Heart left ventricle (tissue), 16 donors: ENCODE results near the gene FOXN3. TPM values are rescaled to one million over a fixed set of nuclear protein-coding genes. Genes with fewer than 3 reads are reported as not detected.

ENCODE experiments used
- ATAC-seq, 4 donors: fragments of 200-7000 bp; cut with Tn5 transposase; one replicate each; pipeline ENCODE4 v1.9.1; 2020 to 2022; ENCODE audit warnings: moderate library complexity in 4 of 4, mild to moderate bottlenecking in 3 of 4, moderate number of reproducible peaks in 1 of 4
- DNase-seq, 5 donors: peaks; one replicate each; pipeline ENCODE4 v3.0.0-alpha.2; 2020
- H3K27ac ChIP-seq, 12 donors: fragments of 200-600 bp; sonication (generic) in 4 of 12; one replicate each; pipeline versions ENCODE4 v1.5.0 to v1.8.0; 2016 to 2022; ENCODE audit warnings: mild to moderate bottlenecking in 2 of 12
- H3K27me3 ChIP-seq, 9 donors: fragments of 200-600 bp; sonication (generic) in 2 of 9; one replicate each; pipeline versions ENCODE4 v1.5.1 to v1.8.0; 2016 to 2022; ENCODE audit warnings: mild to moderate bottlenecking in 3 of 9
- H3K36me3 ChIP-seq, 9 donors: fragments of 200-600 bp; sonication (generic) in 2 of 9; one replicate each; pipeline versions ENCODE4 v1.5.0 to v1.8.0; 2018 to 2022; ENCODE audit warnings: mild to moderate bottlenecking in 2 of 9
- H3K4me1 ChIP-seq, 12 donors: fragments of 200-600 bp; sonication (generic) in 4 of 12; one replicate each; pipeline versions ENCODE4 v1.5.0 to v1.8.0; 2016 to 2022; ENCODE audit warnings: mild to moderate bottlenecking in 3 of 12
- H3K4me3 ChIP-seq, 12 donors: fragments of 200-600 bp; sonication (generic) in 4 of 12; one replicate each; pipeline versions ENCODE4 v1.5.0 to v1.8.0; 2017 to 2022; ENCODE audit warnings: mild to moderate bottlenecking in 9 of 12, moderate library complexity in 4 of 12
- H3K9me3 ChIP-seq, 12 donors: fragments of 200-600 bp; sonication (generic) in 4 of 12; one replicate each; pipeline versions ENCODE4 v1.5.0 to v1.8.0; 2016 to 2022; ENCODE audit warnings: mild to moderate bottlenecking in 1 of 12
- POLR2A ChIP-seq, 2 donors: fragments of 450-650 bp; IDR thresholded peaks; one replicate each; pipeline ENCODE4 v1.6.1; 2017; ENCODE audit warnings: antibody characterized with exemption in 2 of 2, mild to moderate bottlenecking in 2 of 2, moderate library complexity in 2 of 2
- WGBS, 4 donors: extraction: QIAGEN DNeasy Blood & Tissue Kit in 2 of 4; methylation state at CpG; one replicate each; pipeline versions ENCODE4 v1.1.5 to v1.1.7; 2013 to 2018; 5-methylcytosine and 5-hydroxymethylcytosine counted together
- intact Hi-C, 10 donors: fragments of 100-400 bp; cut with DNase I; formaldehyde crosslinking; loops; one replicate each; pipeline versions ENCODE4 v1.11.1 to v1.14.2; 2022
- polyA plus RNA-seq, 2 donors: library from polyadenylated mRNA; stranded (reverse); fragments of 200-250 nt; gene quantifications; one replicate each; pipeline ENCODE4 v1.2.3, GENCODE V29; 2013
- total RNA-seq, 9 donors: library from RNA; depleted of rRNA in 2 of 9; stranded (reverse); fragments of >200 nt in 2 of 9; fragmentation: NEBNext Ultra II Directional in 3 of 9; extraction: Animal tissue kit (Norgen Biotek cat#: 25700) in 3 of 9; gene quantifications; one replicate each; pipeline versions ENCODE4 v1.1.0 to v1.2.4, GENCODE V29; 2016 to 2023
- TF ChIP-seq, protein P1 (sequence below), 12 donors: fragments of 200-600 bp; sonication (generic) in 4 of 12; IDR thresholded peaks; one replicate each; pipeline versions ENCODE4 v1.5.0 to v1.8.0; 2018 to 2022; ENCODE audit warnings: antibody characterized with exemption in 12 of 12, mild to moderate bottlenecking in 5 of 12
- donor health status: ischemic (EF 13 %, LVEDD 7.1; RV severe dilation, severe dysfunction).
- donor health status: healthy with polysubstance abuse.
- donor health status: DM: no; HTN: yes; CAD: no.
- donor health status: DM: no; HTN: no; CAD: no.
- donor health status: ischemic (EF 25% LVEDD 6.9; RV normal size, moderate dysfunction).
- donor health status: ischemic (EF 25% LVEDD 5.7; RV mildly dilated, moderate dysfunction).
- donor health status: healthy.
- donor health status: DM: yes; HTN: yes; CAD: no.
- donor health status: ischemic (EF 35%, LVEDD 5.7; RV mildly dilated, moderate dysfunction).
- donor health status: nonischemic (EF 11% LVEDD 7.7; RV severe dilation, severe dysfunction).
- donor health status: DM: yes; HTN: yes; CAD: no.
- donor health status: PGD.
- donor health status: ischemic (EF 29% LVEDD 5.4; RV normal size, mild dysfunction).
- donor health status: nonischemic (EF 23%, LVEDD 6.1; RV moderate dilation, normal function).

The FOXN3 gene
- total and polyA plus RNA-seq, 11 donors = 24.4 to 161 (median 111) TPM

GRCh38 chr14:89428546-89429198 lies 11.6 kb upstream of the FOXN3 start:
- Histone ChIP-seq H3K4me1 (peaks cover 8 to 45% (median 36%) of the 10 kb centered on the region in 12 donors), H3K9me3 (peaks cover 0 to 2% (median 0%) of the 10 kb centered on the region in 12 donors), H3K27me3 (no peaks in the 10 kb centered on the region), H3K36me3 (no peaks in the 10 kb centered on the region), H3K27ac (peak overlapping the region; percentile 28 to 93 (median 64)), H3K4me3 (peak overlapping the region in 3 of 12 donors; percentile 8 to 50 (median 25))
- intact Hi-C loops = loop anchor here in 4 of 10 donors (10.0 kb wide), 4 partner anchors 336 to 486 kb away; no protein-coding TSS in a partner anchor
- WGBS, 4 donors = 64 to 84% (median 76%) methylated on average over 7 to 17 of the region's 17 CpGs
- DNase-seq (peak in 1 of 5 donors; percentile 47), ATAC-seq (peak in 2 of 4 donors; percentile 15 to 40)
- no peak for TF ChIP-seq POLR2A (IDR thresholded peaks at IDR 0.05)
- TF ChIP-seq, protein P1, sequence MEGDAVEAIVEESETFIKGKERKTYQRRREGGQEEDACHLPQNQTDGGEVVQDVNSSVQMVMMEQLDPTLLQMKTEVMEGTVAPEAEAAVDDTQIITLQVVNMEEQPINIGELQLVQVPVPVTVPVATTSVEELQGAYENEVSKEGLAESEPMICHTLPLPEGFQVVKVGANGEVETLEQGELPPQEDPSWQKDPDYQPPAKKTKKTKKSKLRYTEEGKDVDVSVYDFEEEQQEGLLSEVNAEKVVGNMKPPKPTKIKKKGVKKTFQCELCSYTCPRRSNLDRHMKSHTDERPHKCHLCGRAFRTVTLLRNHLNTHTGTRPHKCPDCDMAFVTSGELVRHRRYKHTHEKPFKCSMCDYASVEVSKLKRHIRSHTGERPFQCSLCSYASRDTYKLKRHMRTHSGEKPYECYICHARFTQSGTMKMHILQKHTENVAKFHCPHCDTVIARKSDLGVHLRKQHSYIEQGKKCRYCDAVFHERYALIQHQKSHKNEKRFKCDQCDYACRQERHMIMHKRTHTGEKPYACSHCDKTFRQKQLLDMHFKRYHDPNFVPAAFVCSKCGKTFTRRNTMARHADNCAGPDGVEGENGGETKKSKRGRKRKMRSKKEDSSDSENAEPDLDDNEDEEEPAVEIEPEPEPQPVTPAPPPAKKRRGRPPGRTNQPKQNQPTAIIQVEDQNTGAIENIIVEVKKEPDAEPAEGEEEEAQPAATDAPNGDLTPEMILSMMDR (IDR thresholded peaks at IDR 0.05) = no peak

- no peak for DNase-seq
- Histone ChIP-seq H3K27ac (peak overlapping the region in 10 of 12 donors; percentile 0 to 75 (median 42)), H3K27me3 (no peaks in the 10 kb centered on the region), H3K9me3 (peaks cover 0 to 2% (median 0%) of the 10 kb centered on the region in 12 donors), H3K4me1 (peaks cover 8 to 49% (median 36%) of the 10 kb centered on the region in 12 donors), H3K36me3 (no peaks in the 10 kb centered on the region), H3K4me3 (peak overlapping the region in 2 of 12 donors; percentile 1 to 2)
- TF ChIP-seq POLR2A (IDR thresholded peaks at IDR 0.05) = no peak
- TF ChIP-seq, protein P1 (IDR thresholded peaks at IDR 0.05) = no peak
- WGBS, 4 donors = 70 to 92% (median 79%) methylated on average over 2 of the region's 2 CpGs
- intact Hi-C loops = loop anchor here in 4 of 10 donors (10.0 kb wide), 4 partner anchors 337 to 487 kb away; no protein-coding TSS in a partner anchor
- ATAC-seq = no peak
These were observed 11.1 kb upstream of the FOXN3 start for GRCh38 chr14:89428173-89428523.

DNA sequence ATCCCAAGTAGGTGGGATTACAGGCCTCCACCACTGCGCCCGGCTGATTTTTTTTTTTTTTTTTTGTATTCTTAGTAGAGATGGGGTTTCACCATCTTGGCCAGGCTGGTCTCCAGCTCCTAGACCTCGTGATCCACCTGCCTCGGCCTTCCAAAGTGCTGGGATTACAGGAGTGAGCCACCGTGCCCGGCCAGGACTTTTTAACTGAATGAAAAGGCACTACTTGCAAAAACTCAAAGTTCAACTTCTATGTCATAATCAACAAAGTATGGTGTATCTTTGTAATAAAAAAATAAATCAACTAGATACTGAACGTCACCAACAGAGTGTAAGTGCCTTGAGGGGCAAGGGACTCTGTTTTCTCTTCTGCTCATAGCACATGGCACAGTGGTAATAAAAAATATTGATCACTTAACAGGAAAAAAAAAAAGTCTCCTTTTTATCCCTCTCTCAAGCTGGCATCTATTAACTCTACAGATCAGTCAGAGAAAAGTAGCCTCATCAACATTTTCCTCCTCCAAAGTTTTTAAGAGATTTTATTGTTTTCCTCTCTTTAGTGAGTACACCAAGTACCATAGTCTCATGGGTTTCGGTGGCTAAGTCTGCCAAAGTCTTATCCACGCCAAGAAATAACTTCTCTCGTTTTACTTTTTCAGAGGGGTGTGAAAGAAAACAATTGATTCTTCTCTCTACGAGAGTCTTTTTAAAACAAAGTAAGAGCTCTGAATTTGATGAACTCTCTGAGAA lies 10.6 kb upstream of the FOXN3 start:
- TF ChIP-seq POLR2A (IDR thresholded peaks at IDR 0.05) = no peak
- TF ChIP-seq, protein P1 (IDR thresholded peaks at IDR 0.05) = no peak
- peaks cover 0 to 2% (median 0%) of the 10 kb centered on the region in 12 donors for H3K9me3 ChIP-seq
- peak overlapping the region in 2 of 12 donors; percentile 1 to 2 for H3K4me3 ChIP-seq
- H3K4me1 ChIP-seq = peaks cover 8 to 53% (median 38%) of the 10 kb centered on the region in 12 donors
- H3K36me3 ChIP-seq = no peaks in the 10 kb centered on the region
- intact Hi-C loops = loop anchor here in 4 of 10 donors (10.0 kb wide), 4 partner anchors 337 to 487 kb away; no protein-coding TSS in a partner anchor
- 72 to 80% (median 76%) methylated on average over 11 of the region's 11 CpGs for WGBS, 4 donors
- peak overlapping the region in 11 of 12 donors; percentile 0 to 75 (median 40) for H3K27ac ChIP-seq
- peak in 3 of 4 donors; percentile 11 to 47 (median 35) for ATAC-seq
- no peaks in the 10 kb centered on the region for H3K27me3 ChIP-seq
- DNase-seq = no peak

DNA sequence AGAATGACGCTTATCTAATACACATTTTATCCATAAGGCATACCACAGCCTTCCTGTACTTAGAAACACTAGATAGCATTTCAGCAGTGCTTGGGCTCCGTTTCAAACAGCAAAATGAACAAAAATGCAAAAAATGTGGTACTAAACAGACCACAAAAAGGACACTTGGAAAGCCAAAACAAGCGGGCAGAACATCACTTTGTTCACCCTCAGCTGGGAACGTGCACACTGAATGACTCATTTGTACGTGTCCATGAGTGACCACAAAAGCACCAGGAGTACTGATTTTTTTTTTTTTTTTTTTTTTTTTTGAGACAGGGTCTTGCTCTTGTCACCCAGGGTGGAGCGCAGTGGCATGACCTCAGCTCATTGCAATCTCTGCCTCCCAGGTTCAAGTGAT lies 8.9 kb upstream of the FOXN3 start:
- WGBS, 4 donors = 79 to 87% (median 82%) methylated on average over 6 of the region's 6 CpGs
- Histone ChIP-seq H3K27me3 (no peaks in the 10 kb centered on the region), H3K27ac (no peak overlapping the region), H3K9me3 (peaks cover 0 to 2% (median 0%) of the 10 kb centered on the region in 12 donors), H3K4me3 (no peak overlapping the region), H3K36me3 (no peaks in the 10 kb centered on the region), H3K4me1 (peaks cover 8 to 52% (median 39%) of the 10 kb centered on the region in 12 donors)
- DNase-seq (no peak), ATAC-seq (peak in 2 of 4 donors; percentile 41 to 52)
- intact Hi-C loops = loop anchor here in 4 of 10 donors (10.0 kb wide), 4 partner anchors 339 to 489 kb away; no protein-coding TSS in a partner anchor
- TF ChIP-seq POLR2A (IDR thresholded peaks at IDR 0.05) = no peak
- TF ChIP-seq, protein P1 (IDR thresholded peaks at IDR 0.05) = no peak
